ENCODE results near the gene EHD1.

- TF ChIP-seq EZH2 (IDR thresholded peaks at IDR 0.05; ENCODE audit: insufficient read depth, poor library complexity, severe bottlenecking): no peak
- TF ChIP-seq EZH2phosphoT487 (IDR thresholded peaks at IDR 0.05; ENCODE audit: insufficient read depth, low read depth): no peak
These were observed 54.8 kb downstream of the EHD1 start for GRCh38 chr11:64823568-64824119.

All from GM23248 (cell line).